Karpas-422 (cell line): ENCODE data around the gene ALK. TPM values are rescaled to one million over a fixed set of nuclear protein-coding genes. Genes with fewer than 3 reads are reported as not detected.

Source experiments
- DNase-seq: peaks from one replicate; pipeline ENCODE4 v3.0.0-alpha.2; 2015
- H2AFZ ChIP-seq: fragments of 200-600 bp; sonication (generic); 2 replicates; pipeline ENCODE4 v1.6.1; 2014; ENCODE audit warnings: antibody characterized with exemption, low read length, mixed read lengths
- H3K27ac ChIP-seq: fragments of 200-600 bp; sonication (generic); 2 replicates; pipeline ENCODE4 v1.5.1; 2014; ENCODE audit warnings: mild to moderate bottlenecking, low read length, moderate library complexity
- H3K27me3 ChIP-seq: fragments of 200-600 bp; sonication (generic); 2 replicates; pipeline ENCODE4 v1.6.1; 2014; ENCODE audit warnings: low read length, mixed read lengths
- H3K36me3 ChIP-seq: fragments of 200-600 bp; sonication (generic); 2 replicates; pipeline ENCODE4 v1.6.1; 2014; ENCODE audit warnings: low read length, mixed read lengths; ENCODE audit not compliant: insufficient read depth
- H3K4me1 ChIP-seq: fragments of 200-600 bp; sonication (generic); 2 replicates; pipeline ENCODE4 v1.6.1; 2014; ENCODE audit warnings: mild to moderate bottlenecking, low read length, mixed read lengths
- H3K4me2 ChIP-seq: fragments of 200-600 bp; sonication (generic); 2 replicates; pipeline ENCODE4 v1.6.1; 2014; ENCODE audit warnings: low read length, low read depth, mild to moderate bottlenecking; ENCODE audit not compliant: poor library complexity, severe bottlenecking
- H3K4me3 ChIP-seq: fragments of 200-600 bp; sonication (generic); 2 replicates; pipeline ENCODE4 v1.5.1; 2014; ENCODE audit warnings: mild to moderate bottlenecking, antibody characterized with exemption, low read length, mixed read lengths
- H3K79me2 ChIP-seq: fragments of 200-600 bp; sonication (generic); 2 replicates; pipeline ENCODE4 v1.6.1; 2014; ENCODE audit warnings: mild to moderate bottlenecking, low read length, mixed read lengths
- H3K9ac ChIP-seq: fragments of 200-600 bp; sonication (generic); 2 replicates; pipeline ENCODE4 v1.6.0; 2014; ENCODE audit warnings: low read length
- H3K9me2 ChIP-seq: fragments of 200-600 bp; sonication (generic), shearing (Covaris generic); replicated peaks from 2 replicates; pipeline ENCODE4 v1.6.0; 2014; ENCODE audit warnings: mild to moderate bottlenecking, low read length, moderate library complexity; ENCODE audit not compliant: insufficient read depth
- H3K9me3 ChIP-seq: fragments of 300-700, 200-600 bp; sonication (generic); 2 replicates; pipeline ENCODE4 v1.6.1; 2014; ENCODE audit warnings: low read length, mixed read lengths
- H4K20me1 ChIP-seq: fragments of 200-600 bp; sonication (generic); 2 replicates; pipeline ENCODE4 v1.6.1; 2014; ENCODE audit warnings: mild to moderate bottlenecking, antibody characterized with exemption, low read length, low read depth; ENCODE audit not compliant: insufficient read depth
- total RNA-seq: library from RNA; depleted of rRNA; stranded (reverse); fragments of >200 nt; shearing (Covaris generic); gene quantifications from 2 replicates; pipeline ENCODE4 v1.2.3, GENCODE V29; 2014; ENCODE audit warnings: low replicate concordance

The ALK gene
- total RNA-seq, 1 experiment from 2014 or later, result not detected

- H4K20me1 ChIP-seq, result no peaks in the 10 kb centered on the region
- DNase-seq, result no peak
- no peak overlapping the region for H3K4me2 ChIP-seq
- no peaks in the 10 kb centered on the region for H3K9me2 ChIP-seq
- H3K36me3 ChIP-seq, result no peaks in the 10 kb centered on the region
- no peaks in the 10 kb centered on the region for H3K9me3 ChIP-seq
- H3K27me3 ChIP-seq, result no peaks in the 10 kb centered on the region
- H3K27ac ChIP-seq, result no peak overlapping the region
- H3K9ac ChIP-seq, result no peak overlapping the region
- no peak overlapping the region for H2AFZ ChIP-seq
- no peaks in the 10 kb centered on the region for H3K4me1 ChIP-seq
- H3K79me2 ChIP-seq, result no peaks in the 10 kb centered on the region
- no peak overlapping the region for H3K4me3 ChIP-seq
Observed at GRCh38 chr2:29632018-29632417, 289.4 kb downstream of the ALK start.

GRCh38 chr2:29629495-29629894, 291.9 kb downstream of the ALK start:
- Histone ChIP-seq H3K27ac (no peak overlapping the region), H3K27me3 (no peaks in the 10 kb centered on the region), H3K79me2 (no peaks in the 10 kb centered on the region), H2AFZ (no peak overlapping the region), H3K4me3 (no peak overlapping the region), H3K9me2 (no peaks in the 10 kb centered on the region), H3K9me3 (no peaks in the 10 kb centered on the region), H3K9ac (no peak overlapping the region), H3K4me1 (no peaks in the 10 kb centered on the region), H3K4me2 (no peak overlapping the region), H4K20me1 (no peaks in the 10 kb centered on the region), H3K36me3 (no peaks in the 10 kb centered on the region)
- no peak for DNase-seq

GRCh38 chr2:29628862-29629261, 292.5 kb downstream of the ALK start:
- Histone ChIP-seq H3K9me3 (no peaks in the 10 kb centered on the region), H3K27ac (no peak overlapping the region), H3K79me2 (no peaks in the 10 kb centered on the region), H2AFZ (no peak overlapping the region), H3K4me1 (no peaks in the 10 kb centered on the region), H4K20me1 (no peaks in the 10 kb centered on the region), H3K4me2 (no peak overlapping the region), H3K36me3 (no peaks in the 10 kb centered on the region), H3K9ac (no peak overlapping the region), H3K9me2 (no peaks in the 10 kb centered on the region), H3K4me3 (no peak overlapping the region), H3K27me3 (no peaks in the 10 kb centered on the region)
- DNase-seq, result no peak

- H3K9me3 ChIP-seq, result no peaks in the 10 kb centered on the region
- H3K4me3 ChIP-seq, result no peak overlapping the region
- H3K9me2 ChIP-seq, result no peaks in the 10 kb centered on the region
- H3K79me2 ChIP-seq, result no peaks in the 10 kb centered on the region
- H3K4me1 ChIP-seq, result no peaks in the 10 kb centered on the region
- no peak overlapping the region for H3K27ac ChIP-seq
- no peaks in the 10 kb centered on the region for H3K27me3 ChIP-seq
- H3K9ac ChIP-seq, result no peak overlapping the region
- H3K4me2 ChIP-seq, result no peak overlapping the region
- DNase-seq, result no peak
- no peak overlapping the region for H2AFZ ChIP-seq
- H4K20me1 ChIP-seq, result no peaks in the 10 kb centered on the region
- no peaks in the 10 kb centered on the region for H3K36me3 ChIP-seq
Observed at GRCh38 chr2:29628108-29628745, 293.2 kb downstream of the ALK start.

- Histone ChIP-seq H3K36me3 (no peaks in the 10 kb centered on the region), H3K4me3 (no peak overlapping the region), H2AFZ (no peak overlapping the region), H3K9me3 (no peaks in the 10 kb centered on the region), H3K27ac (no peak overlapping the region), H3K9ac (no peak overlapping the region), H3K4me2 (no peak overlapping the region), H3K4me1 (no peaks in the 10 kb centered on the region), H3K27me3 (no peaks in the 10 kb centered on the region), H3K79me2 (no peaks in the 10 kb centered on the region), H4K20me1 (no peaks in the 10 kb centered on the region), H3K9me2 (no peaks in the 10 kb centered on the region)
- no peak for DNase-seq
Observed at GRCh38 chr2:29627279-29627711, 294.1 kb downstream of the ALK start.

- H3K4me1 ChIP-seq, result no peaks in the 10 kb centered on the region
- H3K27ac ChIP-seq, result no peak overlapping the region
- no peak for DNase-seq
- H3K9me2 ChIP-seq, result no peaks in the 10 kb centered on the region
- no peaks in the 10 kb centered on the region for H3K36me3 ChIP-seq
- H3K4me2 ChIP-seq, result no peak overlapping the region
- H3K9ac ChIP-seq, result no peak overlapping the region
- H2AFZ ChIP-seq, result no peak overlapping the region
- H3K27me3 ChIP-seq, result no peaks in the 10 kb centered on the region
- no peaks in the 10 kb centered on the region for H3K79me2 ChIP-seq
- no peaks in the 10 kb centered on the region for H4K20me1 ChIP-seq
- H3K4me3 ChIP-seq, result no peak overlapping the region
- no peaks in the 10 kb centered on the region for H3K9me3 ChIP-seq
Observed at GRCh38 chr2:29620890-29621289, 300.5 kb downstream of the ALK start.

- Histone ChIP-seq H3K27me3 (no peaks in the 10 kb centered on the region), H3K4me3 (no peak overlapping the region), H3K79me2 (no peaks in the 10 kb centered on the region), H3K4me1 (no peaks in the 10 kb centered on the region), H3K4me2 (no peak overlapping the region), H3K36me3 (no peaks in the 10 kb centered on the region), H2AFZ (no peak overlapping the region), H3K9me2 (no peaks in the 10 kb centered on the region), H3K27ac (no peak overlapping the region), H3K9ac (no peak overlapping the region), H4K20me1 (no peaks in the 10 kb centered on the region), H3K9me3 (no peaks in the 10 kb centered on the region)
- DNase-seq, result no peak
Observed at GRCh38 chr2:29619689-29620088, 301.7 kb downstream of the ALK start.

GRCh38 chr2:29618024-29618423, 303.4 kb downstream of the ALK start:
- no peak for DNase-seq
- Histone ChIP-seq H3K79me2 (no peaks in the 10 kb centered on the region), H3K4me1 (no peaks in the 10 kb centered on the region), H3K9me3 (no peaks in the 10 kb centered on the region), H3K4me3 (no peak overlapping the region), H3K27me3 (no peaks in the 10 kb centered on the region), H3K36me3 (no peaks in the 10 kb centered on the region), H4K20me1 (no peaks in the 10 kb centered on the region), H3K9ac (no peak overlapping the region), H3K27ac (no peak overlapping the region), H2AFZ (no peak overlapping the region), H3K9me2 (no peaks in the 10 kb centered on the region), H3K4me2 (no peak overlapping the region)
